ENCODE measurements around the gene PCDH9.
A peak's percentile ranks its signal among the peaks of the same experiment; 100 is the strongest.

Gene PCDH9

DNA sequence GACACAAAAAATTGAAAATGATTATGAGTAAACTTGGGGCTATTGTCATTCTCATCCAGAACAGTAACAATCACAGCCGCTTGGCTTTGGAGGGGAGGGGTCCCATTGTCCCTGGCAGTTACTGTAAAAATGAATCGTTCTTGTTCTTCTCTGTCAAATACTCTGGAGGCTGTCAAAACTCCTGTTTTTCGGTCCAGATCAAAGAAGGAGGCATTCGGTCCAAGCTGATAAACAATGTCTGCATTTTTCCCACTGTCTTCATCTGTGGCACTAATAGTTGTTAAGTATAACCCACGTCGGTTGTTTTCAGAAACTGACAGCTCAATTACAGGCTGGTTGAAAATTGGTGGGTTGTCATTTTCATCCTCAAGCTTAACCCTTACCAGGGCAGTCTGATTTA is 3.4 kb downstream of the PCDH9 start:
- TF ChIP-seq, protein P1, sequence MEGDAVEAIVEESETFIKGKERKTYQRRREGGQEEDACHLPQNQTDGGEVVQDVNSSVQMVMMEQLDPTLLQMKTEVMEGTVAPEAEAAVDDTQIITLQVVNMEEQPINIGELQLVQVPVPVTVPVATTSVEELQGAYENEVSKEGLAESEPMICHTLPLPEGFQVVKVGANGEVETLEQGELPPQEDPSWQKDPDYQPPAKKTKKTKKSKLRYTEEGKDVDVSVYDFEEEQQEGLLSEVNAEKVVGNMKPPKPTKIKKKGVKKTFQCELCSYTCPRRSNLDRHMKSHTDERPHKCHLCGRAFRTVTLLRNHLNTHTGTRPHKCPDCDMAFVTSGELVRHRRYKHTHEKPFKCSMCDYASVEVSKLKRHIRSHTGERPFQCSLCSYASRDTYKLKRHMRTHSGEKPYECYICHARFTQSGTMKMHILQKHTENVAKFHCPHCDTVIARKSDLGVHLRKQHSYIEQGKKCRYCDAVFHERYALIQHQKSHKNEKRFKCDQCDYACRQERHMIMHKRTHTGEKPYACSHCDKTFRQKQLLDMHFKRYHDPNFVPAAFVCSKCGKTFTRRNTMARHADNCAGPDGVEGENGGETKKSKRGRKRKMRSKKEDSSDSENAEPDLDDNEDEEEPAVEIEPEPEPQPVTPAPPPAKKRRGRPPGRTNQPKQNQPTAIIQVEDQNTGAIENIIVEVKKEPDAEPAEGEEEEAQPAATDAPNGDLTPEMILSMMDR (IDR thresholded peaks at IDR 0.05; ENCODE audit: insufficient read depth, low read length, missing control alignments), result no peak
- ChIA-PET POLR2A (no interaction called here), CTCF (interaction anchor here (0.9 to 1.3 kb wide), 2 partner anchors 537 to 1571 kb away, joined by 3 to 6 read pairs; no protein-coding TSS in a partner anchor)

DNA sequence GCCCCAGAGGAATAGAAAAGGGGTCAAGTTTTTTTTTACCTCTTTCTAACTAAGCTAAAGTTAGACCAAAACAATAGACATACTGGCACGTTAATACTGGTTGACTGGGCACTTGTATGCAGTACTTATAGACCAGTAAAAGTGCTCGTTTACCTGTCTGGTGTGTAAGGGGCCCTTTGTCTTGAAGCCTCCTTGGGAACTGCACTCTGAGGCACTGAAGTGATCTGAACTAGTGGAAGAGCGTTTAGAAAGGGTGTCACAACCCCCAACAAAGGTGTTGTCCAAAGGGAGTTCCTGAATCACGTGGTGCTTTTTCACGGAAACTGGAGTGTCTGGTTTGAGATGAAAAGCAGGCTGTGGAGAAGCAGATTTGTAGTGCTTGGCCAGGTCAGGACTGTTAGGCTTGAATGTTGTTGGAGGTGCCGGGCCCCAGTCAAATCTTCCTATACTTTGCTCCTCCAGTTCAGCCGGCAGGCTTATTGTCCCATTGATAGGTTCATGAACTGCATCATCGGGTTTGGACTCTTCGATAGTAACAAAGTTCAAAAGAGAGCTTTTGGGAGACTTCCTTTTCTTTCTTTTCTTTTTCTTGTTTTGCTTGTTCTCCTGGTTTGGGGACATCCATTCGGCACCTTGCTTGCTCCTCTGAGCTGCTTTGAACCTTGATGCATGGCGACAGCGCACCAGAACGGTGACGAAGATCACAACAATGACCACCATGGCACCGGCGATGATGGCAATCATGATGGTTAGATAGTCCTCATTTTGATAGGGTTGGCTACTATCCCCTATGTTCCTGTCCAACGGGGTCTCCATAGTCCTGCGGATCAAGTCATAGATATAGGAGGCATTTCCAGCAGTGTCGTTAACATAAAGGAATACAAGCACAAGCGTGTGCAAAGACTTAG is 4.6 kb downstream of the PCDH9 start:
- ChIA-PET POLR2A (no interaction called here), CTCF (interaction anchor here (0.9 to 1.4 kb wide), 2 partner anchors 171 to 536 kb away, joined by 3 read pairs; no protein-coding TSS in a partner anchor)
- no peak for DNase-seq (ENCODE audit: low read depth, low spot score)
- H3K4me3 ChIP-seq (ENCODE audit: low read depth, low read length), result no peak overlapping the region
- TF ChIP-seq, protein P1 (IDR thresholded peaks at IDR 0.05; ENCODE audit: insufficient read depth, low read length, missing control alignments), result no peak

More for the DNA sequence above, 3.4 kb downstream of the PCDH9 start:
- H3K4me3 ChIP-seq (ENCODE audit: low read depth, low read length), result no peak overlapping the region
- no peak for DNase-seq (ENCODE audit: low read depth, low spot score)

DNA sequence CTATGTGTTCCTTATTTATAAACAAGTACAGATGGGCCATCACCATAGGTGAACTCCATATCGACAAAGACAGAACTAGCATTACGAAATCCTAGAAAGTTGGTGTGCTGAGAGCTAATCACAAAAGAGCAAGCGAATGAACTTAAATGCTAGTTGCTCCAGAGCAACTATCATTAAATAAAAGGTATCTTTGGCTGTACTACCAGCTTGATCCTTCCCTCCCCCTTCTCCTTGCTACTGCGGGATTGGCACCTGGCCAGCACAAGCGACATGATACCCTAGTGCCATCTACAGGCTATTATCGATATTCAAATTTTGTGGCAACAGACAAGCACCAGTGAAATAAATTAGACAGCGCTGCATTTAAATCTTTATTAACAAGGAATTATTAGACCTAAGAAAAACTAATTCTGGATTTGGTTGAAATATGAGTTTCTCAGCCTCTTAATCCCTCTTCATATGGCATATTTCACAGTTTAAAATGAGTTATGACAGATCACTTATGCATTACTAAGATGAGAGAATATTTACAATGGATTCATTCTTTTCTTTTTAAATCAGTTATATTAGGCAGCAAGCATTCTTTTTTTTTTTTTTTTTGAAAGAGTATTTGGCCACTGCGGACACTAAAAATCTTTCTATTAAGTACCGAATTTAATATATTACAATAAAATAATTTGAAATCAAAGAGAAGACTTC is 5.8 kb downstream of the PCDH9 start:
- POLR2A ChIA-PET, result no interaction called here
- CTCF ChIA-PET, result interaction anchor here (0.6 to 1.5 kb wide), 14 partner anchors 12 to 1567 kb away, joined by 3 to 5 read pairs (median 3); no protein-coding TSS in a partner anchor
- DNase-seq (ENCODE audit: low read depth, low spot score), result peak; percentile 37
- TF ChIP-seq, protein P1 (IDR thresholded peaks at IDR 0.05; ENCODE audit: insufficient read depth, low read length, missing control alignments), result peak; percentile 37
- peak overlapping the region; percentile 31 for H3K4me3 ChIP-seq (ENCODE audit: low read depth, low read length)

DNA sequence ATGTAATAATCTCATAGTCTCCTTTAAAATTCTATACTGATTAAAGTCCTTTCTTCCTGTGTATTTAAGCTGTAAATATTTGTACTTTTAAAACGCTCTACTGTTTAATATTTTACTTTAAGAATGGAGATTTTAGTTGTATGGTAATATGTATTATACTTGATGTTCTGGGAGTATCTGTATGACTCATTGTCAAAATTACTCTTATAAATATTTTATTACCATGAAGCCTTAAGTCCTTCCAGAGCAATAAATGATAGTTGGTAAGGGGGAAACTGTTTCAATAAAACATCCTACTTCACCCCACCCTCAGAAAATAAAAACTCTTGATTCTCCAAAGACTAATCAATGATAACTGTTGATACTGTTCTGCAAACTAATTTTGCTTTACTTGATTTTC is 6.4 kb downstream of the PCDH9 start:
- TF ChIP-seq, protein P1 (IDR thresholded peaks at IDR 0.05; ENCODE audit: insufficient read depth, low read length, missing control alignments), result no peak
- DNase-seq (ENCODE audit: low read depth, low spot score), result no peak
- POLR2A ChIA-PET, result no interaction called here
- no peak overlapping the region for H3K4me3 ChIP-seq (ENCODE audit: low read depth, low read length)
- CTCF ChIA-PET, result interaction anchor here (0.6 to 1.5 kb wide), 13 partner anchors 13 to 1567 kb away, joined by 3 to 5 read pairs (median 3); no protein-coding TSS in a partner anchor

DNA sequence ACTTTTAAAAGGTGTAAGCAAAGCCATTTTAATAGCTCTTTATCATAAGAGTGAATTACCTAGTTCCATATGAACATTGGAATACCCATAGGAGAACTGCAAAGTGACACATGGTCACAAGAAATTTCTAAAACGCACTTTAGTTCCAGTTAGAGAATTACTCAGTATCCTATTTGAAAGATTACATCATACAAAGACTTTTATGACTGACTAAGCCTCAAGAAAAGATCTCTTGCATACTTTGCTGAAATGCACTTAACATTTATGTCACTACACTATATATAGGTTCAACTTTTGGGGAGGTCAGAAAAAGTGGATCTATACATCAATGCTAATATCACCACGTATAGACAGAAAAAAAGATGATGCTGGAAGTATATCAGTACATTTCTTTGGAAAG is 7.1 kb downstream of the PCDH9 start:
- ChIA-PET POLR2A (interaction anchor here (0.7 kb wide), 1 partner anchor 526 kb away, joined by 3 read pairs; no protein-coding TSS in a partner anchor), CTCF (interaction anchor here (0.8 to 1.5 kb wide), 3 partner anchors 298 to 536 kb away, joined by 3 to 5 read pairs (median 4); no protein-coding TSS in a partner anchor)
- no peak overlapping the region for H3K4me3 ChIP-seq (ENCODE audit: low read depth, low read length)
- TF ChIP-seq, protein P1 (IDR thresholded peaks at IDR 0.05; ENCODE audit: insufficient read depth, low read length, missing control alignments), result no peak
- peak; percentile 19 for DNase-seq (ENCODE audit: low read depth, low spot score)
